ENCODE data around the gene SERTAD3. TPM values are rescaled to one million over a fixed set of nuclear protein-coding genes. Genes with fewer than 3 reads are reported as not detected.
A peak's percentile ranks its signal among the peaks of the same experiment; 100 is the strongest.

Gene SERTAD3
- total RNA-seq, 1 experiment from 2014 or later = 30.9 TPM

- Histone ChIP-seq H3K79me2 (ENCODE audit: insufficient read depth, low read length) (no peaks in the 10 kb centered on the region), H2BK5ac (ENCODE audit: insufficient read length, low read length) (no peak overlapping the region), H2AFZ (ENCODE audit: low read length) (no peak overlapping the region), H3K27me3 (ENCODE audit: insufficient read depth, low read length) (no peaks in the 10 kb centered on the region), H3K18ac (ENCODE audit: insufficient read length, low read depth, low read length) (no peak overlapping the region), H3K14ac (ENCODE audit: insufficient read depth, low read length) (no peak overlapping the region), H2AK5ac (ENCODE audit: insufficient read length, low read length) (no peak overlapping the region), H3T11ph (ENCODE audit: low read length) (no peak overlapping the region), H4K91ac (ENCODE audit: insufficient read length, low read depth, low read length) (no peak overlapping the region), H2BK20ac (ENCODE audit: low read depth, low read length, poor library complexity, severe bottlenecking) (no peak overlapping the region), H3K56ac (ENCODE audit: insufficient read length, low read depth, low read length) (no peak overlapping the region), H3K27ac (ENCODE audit: insufficient read length, low read depth, low read length) (no peak overlapping the region), H4K20me1 (ENCODE audit: control insufficient read depth, insufficient read depth, insufficient read length) (no peaks in the 10 kb centered on the region), H3K4me2 (ENCODE audit: insufficient read depth, insufficient read length, low read length) (peak overlapping the region; percentile 14), H3K79me1 (ENCODE audit: insufficient read depth, low read depth, low read length, poor library complexity, severe bottlenecking) (no peaks in the 10 kb centered on the region), H3K4ac (ENCODE audit: low read depth, low read length) (no peak overlapping the region), H4K8ac (replicated peaks; ENCODE audit: insufficient read length, low read depth, low read length) (no peak overlapping the region), H2BK120ac (ENCODE audit: low read depth, low read length, poor library complexity, severe bottlenecking) (no peak overlapping the region), H2BK12ac (ENCODE audit: insufficient read length, low read depth, low read length) (no peak overlapping the region), H3K9ac (ENCODE audit: extremely low read depth, insufficient read length, low read length) (no peak overlapping the region), H3K23me2 (ENCODE audit: insufficient read length, low read depth, low read length, poor library complexity, severe bottlenecking) (no peaks in the 10 kb centered on the region), H3K4me1 (ENCODE audit: insufficient read depth, low read length) (peaks cover 3% of the 10 kb centered on the region; the same call in 1 of the 2 replicates), H3K9me3 (ENCODE audit: control insufficient read depth, low read depth, low read length) (no peaks in the 10 kb centered on the region), H4K5ac (ENCODE audit: insufficient read length, low read depth, low read length) (no peak overlapping the region), H2BK15ac (ENCODE audit: low read depth, low read length) (no peak overlapping the region), H3K23ac (ENCODE audit: insufficient read length, low read depth, low read length) (no peak overlapping the region)
- WGBS (ENCODE audit: extremely low coverage, insufficient read length, low lambda C conversion rate) = no CpG with 5 or more reads among the region's 4 CpGs
- Mint-ChIP-seq H3K9me3 (no peaks in the 10 kb centered on the region), H3K36me3 (ENCODE audit: insufficient read depth in 1 of 3, low read depth in 3 of 3) (no peaks in the 10 kb centered on the region), H3K4me1 (peaks cover 26 to 55% of the 10 kb centered on the region in 2 experiments), H3K4me3 (peak overlapping the region; percentile 22 to 74), H3K27ac (peak overlapping the region in 2 of 3 experiments; percentile 83 to 86; a peak in 3 of 7 replicates), H3K27me3 (ENCODE audit: low read depth) (peaks cover 5% of the 10 kb centered on the region)
- no peak for DNase-seq
- TF ChIP-seq, protein P1, sequence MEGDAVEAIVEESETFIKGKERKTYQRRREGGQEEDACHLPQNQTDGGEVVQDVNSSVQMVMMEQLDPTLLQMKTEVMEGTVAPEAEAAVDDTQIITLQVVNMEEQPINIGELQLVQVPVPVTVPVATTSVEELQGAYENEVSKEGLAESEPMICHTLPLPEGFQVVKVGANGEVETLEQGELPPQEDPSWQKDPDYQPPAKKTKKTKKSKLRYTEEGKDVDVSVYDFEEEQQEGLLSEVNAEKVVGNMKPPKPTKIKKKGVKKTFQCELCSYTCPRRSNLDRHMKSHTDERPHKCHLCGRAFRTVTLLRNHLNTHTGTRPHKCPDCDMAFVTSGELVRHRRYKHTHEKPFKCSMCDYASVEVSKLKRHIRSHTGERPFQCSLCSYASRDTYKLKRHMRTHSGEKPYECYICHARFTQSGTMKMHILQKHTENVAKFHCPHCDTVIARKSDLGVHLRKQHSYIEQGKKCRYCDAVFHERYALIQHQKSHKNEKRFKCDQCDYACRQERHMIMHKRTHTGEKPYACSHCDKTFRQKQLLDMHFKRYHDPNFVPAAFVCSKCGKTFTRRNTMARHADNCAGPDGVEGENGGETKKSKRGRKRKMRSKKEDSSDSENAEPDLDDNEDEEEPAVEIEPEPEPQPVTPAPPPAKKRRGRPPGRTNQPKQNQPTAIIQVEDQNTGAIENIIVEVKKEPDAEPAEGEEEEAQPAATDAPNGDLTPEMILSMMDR (conservative IDR thresholded peaks at IDR 0.05) = no peak
Measured at GRCh38 chr19:40412866-40413265, 31.3 kb downstream of the SERTAD3 start.
